Stimulated activated CD8-positive, alpha-beta memory T cell treated with anti-CD3 and anti-CD28 coated beads, Interleukin-4, amount 100 ng/mL, for 24 hours (primary cell): Measurements from ENCODE around the gene WDR45B.

Experiments
- DNase-seq: peaks from one replicate; pipeline ENCODE4 v3.0.0-alpha.2; 2020; ENCODE audit warnings: low read depth

WDR45B gene

GRCh38 chr17:82677353-82677925, 29.2 kb upstream of the WDR45B start:
- no peak for DNase-seq

- DNase-seq, result no peak
Observed at GRCh38 chr17:82675476-82676245, 27.4 kb upstream of the WDR45B start.

DNA sequence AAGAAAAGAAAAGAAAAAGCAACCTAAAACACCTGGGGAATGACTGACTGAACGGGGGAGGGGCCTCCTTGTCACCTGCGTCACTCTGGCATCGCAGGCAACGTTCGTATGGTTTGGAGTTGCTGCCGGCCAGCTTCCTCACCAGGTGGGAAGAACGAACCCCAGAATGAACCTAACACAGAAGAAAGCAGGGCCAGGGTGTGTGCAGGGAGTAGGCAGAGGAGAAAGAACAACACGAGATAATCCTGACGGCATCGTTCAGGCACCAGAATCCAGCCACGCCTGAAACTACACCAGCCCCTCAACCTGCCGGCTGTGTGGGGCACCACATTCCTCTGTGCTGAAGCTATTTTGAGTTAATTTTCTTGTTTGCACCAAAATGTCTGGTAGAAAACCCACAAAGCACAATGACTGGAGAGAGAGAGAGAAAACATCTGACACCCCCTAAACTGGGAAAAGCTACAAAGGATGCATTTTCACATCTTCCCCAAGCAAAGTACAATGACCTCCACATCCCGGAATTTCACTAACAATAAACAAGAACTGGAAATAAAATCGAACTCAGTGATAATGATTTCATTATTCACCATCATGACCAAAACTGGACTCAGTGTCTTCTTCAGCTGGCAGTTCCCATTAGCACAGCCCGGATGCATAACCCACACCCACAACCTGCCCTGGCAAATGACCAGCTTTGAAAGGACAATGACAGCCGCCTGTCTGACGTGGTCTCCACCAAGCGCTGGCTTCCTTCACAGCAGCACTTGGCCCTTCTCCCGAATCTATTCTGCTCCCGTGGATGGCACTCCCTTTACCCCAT, 26.6 kb upstream of the WDR45B start:
- no peak for DNase-seq

GRCh38 chr17:82670661-82671450, 22.6 kb upstream of the WDR45B start:
- DNase-seq, result no peak

DNA sequence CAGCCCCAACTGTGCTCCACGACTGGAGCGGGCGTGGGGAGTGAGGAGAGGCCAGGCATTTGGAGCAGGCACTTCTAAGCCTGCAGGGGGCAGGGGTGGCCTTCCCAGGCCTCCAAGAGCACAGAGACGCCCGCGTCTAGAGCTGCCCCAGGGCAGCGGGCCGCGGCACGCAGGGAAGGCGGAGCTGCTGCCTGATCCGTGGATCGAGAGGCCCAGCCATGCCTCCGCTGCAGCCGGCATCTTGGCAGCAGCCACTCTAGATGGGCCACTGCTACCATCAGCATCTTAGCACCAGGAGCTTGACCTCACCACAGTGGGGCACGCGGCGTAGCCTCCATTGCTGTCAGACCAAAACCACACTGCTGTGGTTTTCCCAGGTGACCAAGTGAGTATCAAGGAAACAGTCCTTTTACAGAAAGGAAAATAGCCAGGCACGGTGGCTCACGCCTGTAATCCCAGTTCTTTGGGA, 20.4 kb upstream of the WDR45B start:
- DNase-seq, result peak; percentile 26

DNA sequence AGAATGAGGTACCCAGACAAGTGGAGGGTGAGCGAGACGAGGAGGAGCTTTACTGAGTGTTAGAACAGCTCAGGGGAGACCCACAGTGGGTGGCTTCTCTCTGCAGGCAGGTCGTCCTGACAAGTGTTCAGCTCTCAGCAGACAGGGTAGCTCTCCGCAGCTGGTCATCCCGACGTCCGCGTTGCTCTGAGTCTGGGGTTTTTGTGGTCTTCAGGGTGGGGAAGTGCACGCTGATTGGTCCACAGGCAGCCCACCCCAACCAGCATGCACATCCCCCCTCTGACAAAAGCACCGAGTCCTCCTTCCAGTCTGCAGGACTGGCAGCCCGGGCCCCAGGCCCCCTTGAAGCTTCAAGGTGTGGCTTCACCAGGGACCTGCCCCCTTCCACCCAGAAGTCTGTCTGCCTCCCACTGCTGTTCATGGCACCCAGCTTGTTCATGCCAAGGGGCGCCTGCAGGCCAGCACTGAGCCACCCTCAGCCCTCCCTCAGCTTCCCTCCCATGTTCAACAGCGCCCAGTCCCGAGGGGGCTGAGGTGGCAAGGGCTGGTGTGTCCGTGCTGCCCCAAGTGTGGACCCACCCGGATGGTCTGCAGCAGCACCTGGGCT, 19.9 kb upstream of the WDR45B start:
- no peak for DNase-seq

DNA sequence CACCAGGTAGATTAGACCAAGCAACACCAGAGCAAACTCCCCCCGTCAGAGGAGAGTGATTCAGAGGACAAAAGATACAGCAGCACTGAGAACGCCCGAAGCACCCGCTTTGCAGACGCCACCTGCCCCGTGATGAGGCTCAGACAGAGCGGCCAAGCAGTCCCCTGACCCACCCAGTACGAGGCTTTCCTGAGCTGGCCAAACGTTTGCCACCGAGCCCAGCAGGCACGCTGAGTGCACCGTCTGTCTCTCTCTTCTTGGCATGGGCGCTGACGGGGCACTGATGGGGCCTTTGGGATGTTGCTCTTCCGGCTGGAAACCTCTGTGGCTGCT, 19.4 kb upstream of the WDR45B start:
- DNase-seq, result no peak

- DNase-seq, result no peak
Observed at GRCh38 chr17:82666931-82667667, 18.9 kb upstream of the WDR45B start.

- no peak for DNase-seq
Observed at GRCh38 chr17:82665891-82666290, 17.6 kb upstream of the WDR45B start.

GRCh38 chr17:82665217-82665616, 17.0 kb upstream of the WDR45B start:
- DNase-seq, result no peak

GRCh38 chr17:82664701-82665182, 16.5 kb upstream of the WDR45B start:
- DNase-seq, result no peak

DNA sequence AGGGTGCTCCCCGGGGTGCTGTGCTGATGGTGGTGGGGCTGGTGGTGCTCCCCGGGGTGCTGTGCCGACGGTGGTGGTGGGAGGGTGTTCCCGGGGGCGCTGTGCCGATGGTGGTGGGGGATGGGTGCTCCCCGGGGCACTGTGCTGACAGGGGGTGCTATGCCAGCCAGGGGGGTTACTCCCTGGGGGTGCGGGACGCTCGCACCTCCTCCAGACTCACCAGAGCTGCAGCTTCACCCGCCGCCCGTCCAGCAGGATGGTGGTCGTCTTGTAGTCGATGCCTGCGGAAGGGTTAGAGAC, 16.0 kb upstream of the WDR45B start:
- DNase-seq, result no peak

DNA sequence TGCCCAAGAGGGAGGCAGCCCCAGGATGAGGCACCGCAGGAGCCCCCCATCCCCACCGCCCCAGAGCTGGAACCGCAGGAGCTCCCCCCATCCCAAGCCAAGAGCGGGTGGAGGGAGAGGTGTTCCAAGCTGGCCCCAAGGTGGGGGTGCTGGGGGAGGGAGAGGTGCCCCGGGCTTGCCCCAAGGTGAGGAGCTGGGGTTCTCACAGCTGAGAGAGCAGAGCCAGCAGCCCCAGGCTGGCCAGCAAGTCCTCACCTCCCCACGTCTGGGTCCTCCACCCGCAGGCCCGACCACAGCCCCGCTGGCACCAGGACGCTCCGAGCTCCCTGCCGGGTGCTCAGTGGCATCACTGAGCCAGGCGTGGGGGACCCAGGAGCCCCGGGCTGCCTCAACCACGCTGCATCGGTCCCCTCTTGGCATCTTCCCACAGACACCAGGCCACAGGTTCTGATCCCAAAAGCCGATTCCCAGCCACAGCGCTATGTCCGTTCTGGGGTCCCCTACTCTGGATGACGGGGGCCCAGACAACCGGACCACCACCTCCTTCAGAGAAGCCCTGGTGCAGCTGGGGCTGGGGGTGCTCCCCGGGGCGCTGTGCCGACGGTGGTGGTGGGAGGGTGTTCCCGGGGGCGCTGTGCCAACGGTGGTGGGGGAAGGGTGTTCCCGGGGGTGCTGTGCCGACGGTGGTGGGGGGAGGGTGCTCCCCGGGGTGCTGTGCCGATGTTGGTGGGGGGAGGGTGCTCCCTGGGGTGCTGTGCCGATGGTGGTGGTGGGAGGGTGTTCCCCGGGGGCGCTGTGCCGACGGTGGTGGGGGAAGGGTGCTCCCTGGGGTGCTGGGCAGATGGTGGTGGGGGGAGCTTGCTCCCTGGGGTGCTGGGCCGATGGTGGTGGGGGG, 15.4 kb upstream of the WDR45B start:
- no peak for DNase-seq

GRCh38 chr17:82662711-82663261, 14.5 kb upstream of the WDR45B start:
- no peak for DNase-seq

DNA sequence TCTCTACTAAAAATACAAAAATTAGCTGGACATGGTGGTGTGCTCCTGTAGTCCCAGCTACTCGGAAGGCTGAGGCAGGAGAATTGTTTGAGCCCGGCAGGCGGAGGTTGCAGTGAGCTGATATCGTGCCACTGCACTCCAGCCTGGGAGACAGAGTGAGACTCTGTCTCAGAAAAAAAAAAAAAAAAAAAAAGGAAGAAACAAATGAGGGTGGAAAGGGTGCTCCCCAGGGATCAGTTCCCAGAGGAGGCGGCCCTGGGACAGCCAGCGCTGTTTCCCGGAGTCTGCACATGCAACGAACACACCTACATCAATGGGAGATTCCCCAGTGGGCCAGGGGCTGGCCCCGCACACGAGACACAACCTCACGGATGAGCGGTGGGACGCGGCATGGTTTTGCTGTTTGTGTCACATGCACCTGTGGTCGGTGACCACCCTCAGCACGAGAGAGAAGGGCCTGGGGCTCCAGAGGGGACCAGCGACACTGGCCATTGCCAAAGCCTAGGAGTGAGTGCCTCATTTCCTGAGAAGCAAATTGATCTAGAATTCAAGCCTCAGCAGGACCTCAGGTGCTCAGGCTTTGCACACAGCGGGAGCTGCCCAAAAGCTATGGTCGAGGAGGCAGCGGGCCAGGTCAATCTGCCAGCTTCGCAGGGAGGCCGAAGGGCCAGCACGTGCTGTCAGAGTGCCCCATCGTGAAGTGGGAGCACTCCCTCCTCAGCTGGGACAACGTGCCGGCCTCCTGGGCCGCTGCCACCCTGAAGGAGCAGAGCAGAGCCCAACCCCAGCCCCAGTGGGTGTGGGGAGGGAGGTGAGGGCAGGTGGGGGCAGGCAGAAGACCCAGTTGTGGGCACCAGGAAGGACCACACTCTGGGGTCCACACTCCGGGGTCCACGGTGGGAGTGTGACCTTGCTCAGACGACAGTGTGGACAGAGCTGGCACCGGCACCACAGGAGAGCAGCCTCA, 13.8 kb upstream of the WDR45B start:
- DNase-seq, result no peak

GRCh38 chr17:82659886-82660285, 11.6 kb upstream of the WDR45B start:
- DNase-seq, result no peak

GRCh38 chr17:82658796-82659452, 10.7 kb upstream of the WDR45B start:
- DNase-seq, result no peak

DNA sequence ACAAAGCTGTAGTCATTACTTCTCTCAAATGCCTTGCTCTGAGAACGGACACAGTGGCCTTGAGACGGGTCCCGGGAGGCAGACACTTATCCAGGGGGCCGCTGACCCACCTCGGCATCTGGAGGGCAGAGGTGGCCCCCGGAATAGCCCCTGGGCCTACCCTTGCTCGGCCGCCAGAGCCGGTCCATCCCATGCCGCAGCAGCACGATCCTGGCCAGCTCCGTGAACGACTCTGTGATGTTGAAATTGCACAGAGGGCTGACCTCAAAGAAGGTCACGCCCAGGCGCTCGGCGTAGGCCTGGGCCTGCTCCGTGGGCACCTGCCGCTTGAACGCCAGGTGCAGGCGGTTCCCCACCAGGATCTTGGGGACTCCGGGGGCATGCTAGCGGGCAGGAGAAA, 10.1 kb upstream of the WDR45B start:
- no peak for DNase-seq
